ENCODE data around the gene STARD9. TPM values are rescaled to one million over a fixed set of nuclear protein-coding genes. Genes with fewer than 3 reads are reported as not detected.

Gene STARD9
- total and polyA plus RNA-seq, 2 of the 13 experiments (the other 11 are each of a cell fraction or from before 2014, with no cell fraction given), result 5.3 to 7.5 TPM

- TF ChIP-seq TFE3 (CRISPR knock-in tag; IDR thresholded peaks at IDR 0.05) (no peak), MED8 (CRISPR knock-in tag; IDR thresholded peaks at IDR 0.05; ENCODE audit: insufficient replicate concordance) (no peak), HNF4G (IDR thresholded peaks at IDR 0.05; ENCODE audit: borderline replicate concordance, low read depth, low read length) (0 out of 2 replicates have a peak, but pooled peaks have one; percentile 35), HNF4G (CRISPR knock-in tag; IDR thresholded peaks at IDR 0.05; ENCODE audit: borderline replicate concordance, low read depth) (no peak), TEAD3 (CRISPR knock-in tag; optimal IDR thresholded peaks at IDR 0.05; ENCODE audit: borderline replicate concordance) (no peak), ZBTB33 (CRISPR knock-in tag; IDR thresholded peaks at IDR 0.05) (no peak), KLF15 (CRISPR knock-in tag; IDR thresholded peaks at IDR 0.05; ENCODE audit: borderline replicate concordance) (no peak), PRMT3 (CRISPR knock-in tag; IDR thresholded peaks at IDR 0.05; ENCODE audit: borderline replicate concordance, low read depth) (no peak)
- TF ChIP-seq, protein P1, sequence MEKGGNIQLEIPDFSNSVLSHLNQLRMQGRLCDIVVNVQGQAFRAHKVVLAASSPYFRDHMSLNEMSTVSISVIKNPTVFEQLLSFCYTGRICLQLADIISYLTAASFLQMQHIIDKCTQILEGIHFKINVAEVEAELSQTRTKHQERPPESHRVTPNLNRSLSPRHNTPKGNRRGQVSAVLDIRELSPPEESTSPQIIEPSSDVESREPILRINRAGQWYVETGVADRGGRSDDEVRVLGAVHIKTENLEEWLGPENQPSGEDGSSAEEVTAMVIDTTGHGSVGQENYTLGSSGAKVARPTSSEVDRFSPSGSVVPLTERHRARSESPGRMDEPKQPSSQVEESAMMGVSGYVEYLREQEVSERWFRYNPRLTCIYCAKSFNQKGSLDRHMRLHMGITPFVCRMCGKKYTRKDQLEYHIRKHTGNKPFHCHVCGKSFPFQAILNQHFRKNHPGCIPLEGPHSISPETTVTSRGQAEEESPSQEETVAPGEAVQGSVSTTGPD (CRISPR knock-in tag; IDR thresholded peaks at IDR 0.05), result no peak
- TF ChIP-seq, protein P2, sequence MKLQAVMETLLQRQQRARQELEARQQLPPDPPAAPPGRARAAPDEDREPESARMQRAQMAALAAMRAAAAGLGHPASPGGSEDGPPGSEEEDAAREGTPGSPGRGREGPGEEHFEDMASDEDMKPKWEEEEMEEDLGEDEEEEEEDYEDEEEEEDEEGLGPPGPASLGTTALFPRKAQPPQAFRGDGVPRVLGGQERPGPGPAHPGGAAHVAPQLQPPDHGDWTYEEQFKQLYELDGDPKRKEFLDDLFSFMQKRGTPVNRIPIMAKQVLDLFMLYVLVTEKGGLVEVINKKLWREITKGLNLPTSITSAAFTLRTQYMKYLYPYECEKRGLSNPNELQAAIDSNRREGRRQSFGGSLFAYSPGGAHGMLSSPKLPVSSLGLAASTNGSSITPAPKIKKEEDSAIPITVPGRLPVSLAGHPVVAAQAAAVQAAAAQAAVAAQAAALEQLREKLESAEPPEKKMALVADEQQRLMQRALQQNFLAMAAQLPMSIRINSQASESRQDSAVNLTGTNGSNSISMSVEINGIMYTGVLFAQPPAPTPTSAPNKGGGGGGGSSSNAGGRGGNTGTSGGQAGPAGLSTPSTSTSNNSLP (IDR thresholded peaks at IDR 0.05; ENCODE audit: low read depth, low read length), result no peak
- TF ChIP-seq, protein P3, sequence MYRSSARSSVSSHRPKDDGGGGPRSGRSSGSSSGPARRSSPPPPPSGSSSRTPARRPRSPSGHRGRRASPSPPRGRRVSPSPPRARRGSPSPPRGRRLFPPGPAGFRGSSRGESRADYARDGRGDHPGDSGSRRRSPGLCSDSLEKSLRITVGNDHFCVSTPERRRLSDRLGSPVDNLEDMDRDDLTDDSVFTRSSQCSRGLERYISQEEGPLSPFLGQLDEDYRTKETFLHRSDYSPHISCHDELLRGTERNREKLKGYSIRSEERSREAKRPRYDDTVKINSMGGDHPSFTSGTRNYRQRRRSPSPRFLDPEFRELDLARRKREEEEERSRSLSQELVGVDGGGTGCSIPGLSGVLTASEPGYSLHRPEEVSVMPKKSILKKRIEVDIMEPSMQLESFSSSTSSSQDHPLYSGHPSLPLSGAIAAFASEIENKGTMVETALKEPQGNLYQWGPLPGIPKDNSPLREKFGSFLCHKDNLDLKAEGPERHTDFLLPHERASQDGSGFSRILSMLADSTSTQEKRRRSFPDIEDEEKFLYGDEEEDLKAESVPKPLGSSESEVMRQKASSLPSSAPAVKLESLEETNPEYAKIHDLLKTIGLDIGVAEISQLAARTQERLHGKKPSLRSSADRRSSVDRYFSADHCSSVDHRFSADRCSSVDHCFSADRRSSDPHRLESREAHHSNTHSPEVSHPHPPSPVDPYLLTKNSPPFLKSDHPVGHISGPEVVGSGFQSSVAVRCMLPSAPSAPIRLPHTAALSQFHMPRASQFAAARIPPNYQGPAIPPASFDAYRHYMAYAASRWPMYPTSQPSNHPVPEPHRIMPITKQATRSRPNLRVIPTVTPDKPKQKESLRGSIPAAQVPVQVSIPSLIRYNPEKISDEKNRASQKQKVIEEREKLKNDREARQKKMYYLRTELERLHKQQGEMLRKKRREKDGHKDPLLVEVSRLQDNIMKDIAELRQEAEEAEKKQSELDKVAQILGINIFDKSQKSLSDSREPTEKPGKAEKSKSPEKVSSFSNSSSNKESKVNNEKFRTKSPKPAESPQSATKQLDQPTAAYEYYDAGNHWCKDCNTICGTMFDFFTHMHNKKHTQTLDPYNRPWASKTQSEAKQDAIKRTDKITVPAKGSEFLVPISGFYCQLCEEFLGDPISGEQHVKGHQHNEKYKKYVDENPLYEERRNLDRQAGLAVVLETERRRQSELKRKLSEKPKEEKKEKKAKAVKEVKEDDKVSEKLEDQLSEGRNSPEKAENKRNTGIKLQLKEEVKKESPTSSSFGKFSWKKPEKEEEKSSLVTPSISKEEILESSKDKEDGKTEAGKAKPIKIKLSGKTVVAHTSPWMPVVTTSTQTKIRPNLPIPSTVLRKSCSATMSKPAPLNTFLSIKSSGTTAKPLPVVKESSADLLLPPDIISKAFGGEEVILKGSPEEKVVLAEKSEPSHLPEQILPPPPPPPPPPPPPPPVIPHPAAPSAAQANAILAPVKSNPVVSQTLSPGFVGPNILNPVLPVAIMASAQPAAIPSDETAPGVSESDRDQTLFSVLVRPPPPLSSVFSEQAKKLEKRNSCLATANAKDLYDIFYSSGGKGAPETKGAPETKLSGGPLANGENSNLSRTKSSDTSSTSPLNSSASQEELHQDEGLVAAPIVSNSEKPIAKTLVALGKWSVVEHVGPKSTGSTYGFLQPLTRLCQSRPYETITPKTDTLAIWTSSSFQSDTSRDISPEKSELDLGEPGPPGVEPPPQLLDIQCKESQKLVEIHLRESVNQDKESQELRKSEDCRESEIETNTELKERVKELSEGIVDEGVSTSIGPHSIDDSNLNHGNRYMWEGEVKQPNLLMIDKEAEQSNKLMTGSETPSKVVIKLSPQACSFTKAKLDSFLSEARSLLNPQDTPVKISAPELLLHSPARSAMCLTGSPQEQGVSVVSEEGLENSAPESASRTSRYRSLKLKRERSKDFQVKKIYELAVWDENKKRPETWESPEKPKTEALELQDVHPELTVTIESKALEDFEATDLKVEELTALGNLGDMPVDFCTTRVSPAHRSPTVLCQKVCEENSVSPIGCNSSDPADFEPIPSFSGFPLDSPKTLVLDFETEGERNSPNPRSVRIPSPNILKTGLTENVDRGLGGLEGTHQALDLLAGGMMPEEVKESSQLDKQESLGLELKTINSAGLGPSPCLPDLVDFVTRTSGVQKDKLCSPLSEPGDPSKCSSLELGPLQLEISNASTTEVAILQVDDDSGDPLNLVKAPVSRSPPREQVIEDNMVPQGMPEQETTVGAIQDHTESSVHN (CRISPR knock-in tag; IDR thresholded peaks at IDR 0.05), result no peak
These were observed 16.0 kb downstream of the STARD9 start (continued) for GRCh38 chr15:42591238-42591934.
